ENCODE results near the gene TBC1D12.

TBC1D12 gene

DNA sequence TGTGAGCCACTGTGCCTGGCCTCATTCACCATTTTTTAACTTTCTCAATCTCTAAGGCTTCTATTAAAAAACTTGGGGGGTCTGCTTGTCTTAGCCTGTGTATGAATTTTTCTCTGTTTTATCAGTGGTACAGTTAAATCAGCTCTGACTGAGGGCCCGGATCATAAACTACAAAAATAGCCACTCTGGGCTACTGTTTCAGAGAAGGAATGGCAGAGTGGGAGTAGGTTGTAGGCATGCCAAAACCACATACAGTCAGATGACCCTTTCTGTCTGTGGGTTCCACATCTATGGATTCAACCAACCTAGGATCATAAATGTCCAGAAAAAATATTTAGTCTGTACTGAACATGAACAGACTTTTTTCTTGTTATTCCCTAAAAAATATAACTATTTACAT is 21.3 kb downstream of the TBC1D12 start:
- TF ChIP-seq, protein P1, sequence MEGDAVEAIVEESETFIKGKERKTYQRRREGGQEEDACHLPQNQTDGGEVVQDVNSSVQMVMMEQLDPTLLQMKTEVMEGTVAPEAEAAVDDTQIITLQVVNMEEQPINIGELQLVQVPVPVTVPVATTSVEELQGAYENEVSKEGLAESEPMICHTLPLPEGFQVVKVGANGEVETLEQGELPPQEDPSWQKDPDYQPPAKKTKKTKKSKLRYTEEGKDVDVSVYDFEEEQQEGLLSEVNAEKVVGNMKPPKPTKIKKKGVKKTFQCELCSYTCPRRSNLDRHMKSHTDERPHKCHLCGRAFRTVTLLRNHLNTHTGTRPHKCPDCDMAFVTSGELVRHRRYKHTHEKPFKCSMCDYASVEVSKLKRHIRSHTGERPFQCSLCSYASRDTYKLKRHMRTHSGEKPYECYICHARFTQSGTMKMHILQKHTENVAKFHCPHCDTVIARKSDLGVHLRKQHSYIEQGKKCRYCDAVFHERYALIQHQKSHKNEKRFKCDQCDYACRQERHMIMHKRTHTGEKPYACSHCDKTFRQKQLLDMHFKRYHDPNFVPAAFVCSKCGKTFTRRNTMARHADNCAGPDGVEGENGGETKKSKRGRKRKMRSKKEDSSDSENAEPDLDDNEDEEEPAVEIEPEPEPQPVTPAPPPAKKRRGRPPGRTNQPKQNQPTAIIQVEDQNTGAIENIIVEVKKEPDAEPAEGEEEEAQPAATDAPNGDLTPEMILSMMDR (conservative IDR thresholded peaks at IDR 0.05): no peak
- H3K27ac ChIP-seq: no peak overlapping the region

GRCh38 chr10:94424714-94425337 is 22.5 kb downstream of the TBC1D12 start:
- H3K27ac ChIP-seq: no peak overlapping the region
- TF ChIP-seq, protein P1 (conservative IDR thresholded peaks at IDR 0.05): no peak

DNA sequence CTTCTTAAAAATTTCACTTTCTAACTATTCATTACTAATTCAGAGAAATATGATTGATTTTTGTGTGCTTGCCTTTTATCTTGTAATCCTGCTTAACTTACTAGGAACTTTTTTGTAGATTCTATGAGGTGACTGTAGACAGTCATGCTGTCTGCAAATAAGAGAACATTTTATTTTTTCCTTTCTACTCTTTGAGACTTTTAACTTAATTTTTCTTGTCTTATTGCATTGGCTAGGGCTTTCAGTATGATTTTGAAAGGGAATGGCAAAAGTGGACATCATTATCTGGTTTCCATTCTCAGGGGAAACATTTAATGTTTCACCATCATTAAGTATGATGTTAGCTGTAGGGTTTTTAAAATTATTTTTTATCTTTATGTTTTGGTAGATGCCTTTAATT is 23.6 kb downstream of the TBC1D12 start:
- TF ChIP-seq, protein P1 (conservative IDR thresholded peaks at IDR 0.05): no peak
- H3K27ac ChIP-seq: no peak overlapping the region

- TF ChIP-seq, protein P1 (conservative IDR thresholded peaks at IDR 0.05): no peak
Measured at GRCh38 chr10:94427166-94427565, 24.8 kb downstream of the TBC1D12 start.

GRCh38 chr10:94428766-94429707 is 26.7 kb downstream of the TBC1D12 start:
- TF ChIP-seq, protein P1 (conservative IDR thresholded peaks at IDR 0.05): no peak

More at GRCh38 chr10:94427166-94427565, 24.8 kb downstream of the TBC1D12 start:
- no peak overlapping the region for H3K27ac ChIP-seq

DNA sequence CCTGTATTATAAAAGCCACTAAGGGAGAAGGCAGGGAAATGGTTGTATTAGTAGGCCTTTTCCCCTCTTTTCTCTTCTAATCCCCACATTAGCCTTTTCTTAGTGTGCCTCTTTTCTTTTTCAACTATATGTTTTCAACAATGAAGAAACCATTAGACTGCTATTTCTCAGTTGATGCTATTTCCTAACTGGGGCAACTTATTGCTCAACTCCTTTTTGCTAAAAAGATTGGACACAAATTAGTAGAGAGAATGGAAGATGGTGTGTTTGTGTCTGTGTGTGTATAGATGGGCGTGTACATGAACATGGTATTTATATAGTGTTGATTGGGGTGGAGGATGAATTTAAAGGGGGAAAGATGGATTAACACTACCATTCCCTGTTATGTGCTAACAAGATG is 28.4 kb downstream of the TBC1D12 start:
- no peak overlapping the region for H3K27ac ChIP-seq
- TF ChIP-seq, protein P1 (conservative IDR thresholded peaks at IDR 0.05): no peak

More at GRCh38 chr10:94428766-94429707, 26.7 kb downstream of the TBC1D12 start:
- H3K27ac ChIP-seq: no peak overlapping the region

DNA sequence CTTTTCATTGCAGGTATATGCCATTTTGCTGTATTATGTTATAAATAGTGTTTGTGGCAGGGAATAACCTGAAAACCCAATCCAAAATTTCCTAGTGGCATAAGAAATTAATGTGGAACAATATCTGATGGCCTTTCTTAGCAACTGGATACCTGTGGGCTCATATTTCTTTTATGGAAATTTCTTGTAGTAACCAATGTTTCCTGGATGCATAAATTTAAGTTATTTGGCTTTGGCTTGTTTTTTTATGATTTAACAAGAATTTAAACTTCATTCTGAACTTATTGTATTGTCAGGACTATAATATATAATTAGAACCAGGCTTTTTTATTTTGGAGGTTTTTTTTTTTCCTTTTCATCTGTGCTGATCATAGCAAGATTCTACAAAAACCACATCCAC is 30.1 kb downstream of the TBC1D12 start:
- H3K27ac ChIP-seq: no peak overlapping the region
- TF ChIP-seq, protein P1 (conservative IDR thresholded peaks at IDR 0.05): no peak
